Measurements from ENCODE around the gene HDAC10. TPM values are rescaled to one million over a fixed set of nuclear protein-coding genes. Genes with fewer than 3 reads are reported as not detected.

Gene HDAC10
- total RNA-seq, 1 experiment from 2014 or later, result 71.3 TPM

DNA sequence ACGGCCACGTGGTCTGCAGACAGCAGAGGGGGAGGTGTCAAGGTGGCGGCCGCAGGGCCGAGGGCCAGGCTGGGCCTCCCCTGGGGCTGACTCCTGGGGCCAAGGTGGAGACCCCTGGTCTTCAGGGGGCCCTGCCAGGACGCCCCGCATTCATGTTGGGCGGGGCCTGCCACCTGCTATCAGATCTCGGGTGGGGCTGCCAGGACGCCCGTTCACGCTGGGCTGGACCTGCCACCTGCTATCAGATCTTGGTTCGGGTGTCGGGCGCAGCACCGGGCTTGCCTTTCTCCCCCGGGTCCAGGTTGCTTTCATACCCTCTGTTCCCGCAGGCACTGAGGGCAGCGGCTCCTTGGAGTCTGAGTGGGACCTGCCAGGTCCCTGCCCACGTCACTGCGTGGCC is 35.2 kb upstream of the HDAC10 start:
- TF ChIP-seq SIN3A (IDR thresholded peaks at IDR 0.05; ENCODE audit: borderline replicate concordance, insufficient read depth, low read depth, low read length), result no peak
- TF ChIP-seq, protein P1, sequence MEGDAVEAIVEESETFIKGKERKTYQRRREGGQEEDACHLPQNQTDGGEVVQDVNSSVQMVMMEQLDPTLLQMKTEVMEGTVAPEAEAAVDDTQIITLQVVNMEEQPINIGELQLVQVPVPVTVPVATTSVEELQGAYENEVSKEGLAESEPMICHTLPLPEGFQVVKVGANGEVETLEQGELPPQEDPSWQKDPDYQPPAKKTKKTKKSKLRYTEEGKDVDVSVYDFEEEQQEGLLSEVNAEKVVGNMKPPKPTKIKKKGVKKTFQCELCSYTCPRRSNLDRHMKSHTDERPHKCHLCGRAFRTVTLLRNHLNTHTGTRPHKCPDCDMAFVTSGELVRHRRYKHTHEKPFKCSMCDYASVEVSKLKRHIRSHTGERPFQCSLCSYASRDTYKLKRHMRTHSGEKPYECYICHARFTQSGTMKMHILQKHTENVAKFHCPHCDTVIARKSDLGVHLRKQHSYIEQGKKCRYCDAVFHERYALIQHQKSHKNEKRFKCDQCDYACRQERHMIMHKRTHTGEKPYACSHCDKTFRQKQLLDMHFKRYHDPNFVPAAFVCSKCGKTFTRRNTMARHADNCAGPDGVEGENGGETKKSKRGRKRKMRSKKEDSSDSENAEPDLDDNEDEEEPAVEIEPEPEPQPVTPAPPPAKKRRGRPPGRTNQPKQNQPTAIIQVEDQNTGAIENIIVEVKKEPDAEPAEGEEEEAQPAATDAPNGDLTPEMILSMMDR (IDR thresholded peaks at IDR 0.05), result no peak
- TF ChIP-seq TCF7L2 (IDR thresholded peaks at IDR 0.05; ENCODE audit: low read depth, low read length), result no peak
- TF ChIP-seq, protein P2, sequence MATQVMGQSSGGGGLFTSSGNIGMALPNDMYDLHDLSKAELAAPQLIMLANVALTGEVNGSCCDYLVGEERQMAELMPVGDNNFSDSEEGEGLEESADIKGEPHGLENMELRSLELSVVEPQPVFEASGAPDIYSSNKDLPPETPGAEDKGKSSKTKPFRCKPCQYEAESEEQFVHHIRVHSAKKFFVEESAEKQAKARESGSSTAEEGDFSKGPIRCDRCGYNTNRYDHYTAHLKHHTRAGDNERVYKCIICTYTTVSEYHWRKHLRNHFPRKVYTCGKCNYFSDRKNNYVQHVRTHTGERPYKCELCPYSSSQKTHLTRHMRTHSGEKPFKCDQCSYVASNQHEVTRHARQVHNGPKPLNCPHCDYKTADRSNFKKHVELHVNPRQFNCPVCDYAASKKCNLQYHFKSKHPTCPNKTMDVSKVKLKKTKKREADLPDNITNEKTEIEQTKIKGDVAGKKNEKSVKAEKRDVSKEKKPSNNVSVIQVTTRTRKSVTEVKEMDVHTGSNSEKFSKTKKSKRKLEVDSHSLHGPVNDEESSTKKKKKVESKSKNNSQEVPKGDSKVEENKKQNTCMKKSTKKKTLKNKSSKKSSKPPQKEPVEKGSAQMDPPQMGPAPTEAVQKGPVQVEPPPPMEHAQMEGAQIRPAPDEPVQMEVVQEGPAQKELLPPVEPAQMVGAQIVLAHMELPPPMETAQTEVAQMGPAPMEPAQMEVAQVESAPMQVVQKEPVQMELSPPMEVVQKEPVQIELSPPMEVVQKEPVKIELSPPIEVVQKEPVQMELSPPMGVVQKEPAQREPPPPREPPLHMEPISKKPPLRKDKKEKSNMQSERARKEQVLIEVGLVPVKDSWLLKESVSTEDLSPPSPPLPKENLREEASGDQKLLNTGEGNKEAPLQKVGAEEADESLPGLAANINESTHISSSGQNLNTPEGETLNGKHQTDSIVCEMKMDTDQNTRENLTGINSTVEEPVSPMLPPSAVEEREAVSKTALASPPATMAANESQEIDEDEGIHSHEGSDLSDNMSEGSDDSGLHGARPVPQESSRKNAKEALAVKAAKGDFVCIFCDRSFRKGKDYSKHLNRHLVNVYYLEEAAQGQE (IDR thresholded peaks at IDR 0.05; ENCODE audit: insufficient read depth in 1 of 2, low read depth in 2 of 2, low read length in 1 of 2), result no peak
- TF ChIP-seq POLR2AphosphoS5 (IDR thresholded peaks at IDR 0.05; ENCODE audit: low read depth, low read length), result no peak
- intact Hi-C loops (cut with micrococcal nuclease; ENCODE audit: unreplicated experiment) (no loop called here), in situ Hi-C loops (cut with HindIII; ENCODE audit: low pct_unique_long_range_greater_than_20kb, low sequenced_read_pairs) (no loop called here)
- H3K4me1 ChIP-seq (ENCODE audit: control insufficient read depth, insufficient read depth, low read length), result peaks cover 4% of the 10 kb centered on the region; the same call in 1 of the 2 replicates
- BruUV-seq (replicated peaks), result no TSS peak
- no peak overlapping the region for H3K4me3 ChIP-seq (ENCODE audit: low read depth in 2 of 2, low read length in 2 of 2)
- ChIA-PET POLR2A (no interaction called here), CTCF (no interaction called here)
- H3K27ac ChIP-seq (ENCODE audit: low read length), result no peak overlapping the region
- H3K27me3 ChIP-seq (ENCODE audit: control insufficient read depth, insufficient read depth, low read length), result no peaks in the 10 kb centered on the region
- no peaks in the 10 kb centered on the region; the same call in 1 of the 2 replicates for H3K36me3 ChIP-seq (ENCODE audit: control insufficient read depth, insufficient read depth, low read length)
- no peaks in the 10 kb centered on the region for H3K9me3 ChIP-seq (ENCODE audit: control insufficient read depth, insufficient read depth, low read depth, low read length)
- DNase-seq (ENCODE audit: low read depth, low spot score) (no peak), ATAC-seq (no peak)

DNA sequence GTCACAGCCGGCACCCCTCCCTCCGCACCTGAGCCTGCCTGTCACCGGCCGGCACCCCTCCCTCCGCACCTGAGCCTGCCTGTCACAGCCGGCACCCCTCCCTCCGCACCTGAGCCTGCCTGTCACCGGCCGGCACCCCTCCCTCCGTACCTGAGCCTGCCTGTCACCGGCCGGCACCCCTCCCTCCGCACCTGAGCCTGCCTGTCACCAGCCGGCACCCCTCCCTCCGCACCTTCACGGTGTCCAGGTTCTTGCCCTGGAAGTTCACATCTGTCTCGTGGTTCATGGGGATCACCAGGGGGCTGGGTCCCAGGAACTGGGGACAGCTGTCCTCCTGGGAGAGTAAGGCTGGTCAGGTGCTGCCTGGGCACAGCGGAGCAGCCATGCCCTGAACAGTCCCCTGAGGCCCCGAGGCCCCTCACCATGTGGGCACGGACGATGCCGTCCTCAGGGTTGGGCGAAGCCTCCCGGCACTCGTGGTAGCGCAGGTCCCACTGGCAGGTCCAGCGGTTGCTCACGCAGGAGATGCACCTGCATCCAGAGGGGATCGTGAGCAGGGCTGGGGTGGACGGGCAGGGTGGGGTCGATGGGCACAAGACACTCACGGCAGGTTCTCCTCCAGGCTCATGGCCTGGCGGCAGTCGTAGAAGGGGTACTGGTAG is 34.6 kb upstream of the HDAC10 start:
- POLR2A ChIA-PET, result no interaction called here
- H3K27me3 ChIP-seq (ENCODE audit: control insufficient read depth, insufficient read depth, low read length), result no peaks in the 10 kb centered on the region
- ATAC-seq (no peak), DNase-seq (ENCODE audit: low read depth, low spot score) (no peak)
- in situ Hi-C loops (cut with HindIII; ENCODE audit: low pct_unique_long_range_greater_than_20kb, low sequenced_read_pairs) (no loop called here), intact Hi-C loops (cut with micrococcal nuclease; ENCODE audit: unreplicated experiment) (no loop called here)
- H3K27ac ChIP-seq (ENCODE audit: low read length), result no peak overlapping the region
- TF ChIP-seq, protein P1 (IDR thresholded peaks at IDR 0.05), result no peak
- TF ChIP-seq SIN3A (IDR thresholded peaks at IDR 0.05; ENCODE audit: borderline replicate concordance, insufficient read depth, low read depth, low read length) (no peak), TCF7L2 (IDR thresholded peaks at IDR 0.05; ENCODE audit: low read depth, low read length) (no peak), POLR2AphosphoS5 (IDR thresholded peaks at IDR 0.05; ENCODE audit: low read depth, low read length) (no peak)
- H3K9me3 ChIP-seq (ENCODE audit: control insufficient read depth, insufficient read depth, low read depth, low read length), result no peaks in the 10 kb centered on the region
- no TSS peak for BruUV-seq (replicated peaks)
- peaks cover 2% of the 10 kb centered on the region; the same call in 1 of the 2 replicates for H3K36me3 ChIP-seq (ENCODE audit: control insufficient read depth, insufficient read depth, low read length)
- peaks cover 4% of the 10 kb centered on the region; the same call in 1 of the 2 replicates for H3K4me1 ChIP-seq (ENCODE audit: control insufficient read depth, insufficient read depth, low read length)
- CTCF ChIA-PET, result no interaction called here
- H3K4me3 ChIP-seq (ENCODE audit: low read depth in 2 of 2, low read length in 2 of 2), result no peak overlapping the region
